ENCODE data around the gene ZNF723.
A peak's percentile ranks its signal among the peaks of the same experiment; 100 is the strongest.
"Not testable (repeated sequence)": the region's sequence is repeated elsewhere in the genome, so short reads cannot be mapped to it uniquely, and the experiment has no call there.

ZNF723 gene

DNA sequence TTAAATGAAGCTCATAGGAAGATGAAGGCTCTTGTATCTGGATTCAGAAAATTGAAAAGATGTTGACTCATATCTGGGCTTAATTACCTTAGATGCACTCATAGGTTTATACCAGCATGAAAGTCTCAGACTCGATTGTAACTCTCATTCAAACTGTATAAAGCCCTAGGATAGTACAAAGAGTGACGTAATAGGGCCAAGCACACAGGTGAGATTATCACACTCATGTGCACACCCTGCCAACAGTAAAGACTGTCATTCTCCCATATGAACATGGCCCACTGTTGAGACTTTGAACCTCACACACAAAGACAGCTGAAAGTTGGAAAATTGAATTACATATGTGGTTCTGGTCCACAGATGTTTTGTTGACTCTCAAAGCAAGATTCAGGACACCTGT lies 18.0 kb upstream of the ZNF723 start:
- CTCF ChIA-PET, result no interaction called here
- Histone ChIP-seq H3K27ac (ENCODE audit: insufficient read depth in 1 of 2, low read depth in 1 of 2, low read length in 2 of 2, poor library complexity in 1 of 2, severe bottlenecking in 2 of 2) (no peak overlapping the region), H3K36me3 (ENCODE audit: control insufficient read depth in 4 of 4, insufficient read depth in 4 of 4, low read length in 3 of 4) (no peaks in the 10 kb centered on the region), H3K4me1 (ENCODE audit: control extremely low read depth in 1 of 4, control insufficient read depth in 4 of 4, insufficient read depth in 4 of 4, low read length in 3 of 4) (no peaks in the 10 kb centered on the region), H3K9me3 (ENCODE audit: control extremely low read depth in 1 of 5, control insufficient read depth in 4 of 5, insufficient read depth in 2 of 5, low read depth in 1 of 5, low read length in 4 of 5) (peaks cover 2 to 37% (median 20%) of the 10 kb centered on the region in 5 experiments), H3K27me3 (replicated peaks in 2 of 5; ENCODE audit: control insufficient read depth in 4 of 5, insufficient read depth in 5 of 5, low read length in 4 of 5) (no peaks in the 10 kb centered on the region), H3K4me3 (ENCODE audit: control insufficient read depth in 1 of 7, extremely low read depth in 1 of 7, insufficient read depth in 4 of 7, low read depth in 2 of 7, low read length in 6 of 7) (no peak overlapping the region)
- 100% methylated on average over 2 of the region's 2 CpGs for WGBS (ENCODE audit: insufficient coverage)
- no peak for DNase-seq
- POLR2A ChIA-PET, result no interaction called here

GRCh38 chr19:22831211-22831610 lies 880 bp upstream of the ZNF723 start:
- no peak overlapping the region for H3K27ac ChIP-seq (ENCODE audit: insufficient read depth in 1 of 2, low read depth in 1 of 2, low read length in 2 of 2, poor library complexity in 1 of 2, severe bottlenecking in 2 of 2)
- no peaks in the 10 kb centered on the region for H3K27me3 ChIP-seq (replicated peaks in 2 of 5; ENCODE audit: control insufficient read depth in 4 of 5, insufficient read depth in 5 of 5, low read length in 4 of 5)
- CTCF ChIA-PET, result no interaction called here
- DNase-seq, result no peak
- POLR2A ChIA-PET, result interaction anchor here (0.6 kb wide), 1 partner anchor 124 kb away, joined by 3 read pairs; no protein-coding TSS in a partner anchor
- WGBS (ENCODE audit: insufficient coverage), result 95% methylated on average over 5 of the region's 11 CpGs
- H3K9me3 ChIP-seq (ENCODE audit: control extremely low read depth in 1 of 5, control insufficient read depth in 4 of 5, insufficient read depth in 2 of 5, low read depth in 1 of 5, low read length in 4 of 5), result peaks cover under 1 to 24% (median 17%) of the 10 kb centered on the region in 5 experiments
- no peaks in the 10 kb centered on the region for H3K4me1 ChIP-seq (ENCODE audit: control extremely low read depth in 1 of 4, control insufficient read depth in 4 of 4, insufficient read depth in 4 of 4, low read length in 3 of 4)
- no peaks in the 10 kb centered on the region for H3K36me3 ChIP-seq (ENCODE audit: control insufficient read depth in 4 of 4, insufficient read depth in 4 of 4, low read length in 3 of 4)
- H3K4me3 ChIP-seq (ENCODE audit: control insufficient read depth in 1 of 7, extremely low read depth in 1 of 7, insufficient read depth in 4 of 7, low read depth in 2 of 7, low read length in 6 of 7), result no peak overlapping the region

GRCh38 chr19:22857713-22858320 lies 25.7 kb downstream of the ZNF723 start:
- peaks cover 11 to 53% (median 18%) of the 10 kb centered on the region in 5 experiments for H3K9me3 ChIP-seq (ENCODE audit: control extremely low read depth in 1 of 5, control insufficient read depth in 4 of 5, insufficient read depth in 2 of 5, low read depth in 1 of 5, low read length in 4 of 5)
- H3K36me3 ChIP-seq (ENCODE audit: control insufficient read depth in 4 of 4, insufficient read depth in 4 of 4, low read length in 3 of 4); DNase-seq; H3K4me1 ChIP-seq (ENCODE audit: control extremely low read depth in 1 of 4, control insufficient read depth in 4 of 4, insufficient read depth in 4 of 4, low read length in 3 of 4); H3K4me3 ChIP-seq (ENCODE audit: control insufficient read depth in 1 of 7, extremely low read depth in 1 of 7, insufficient read depth in 4 of 7, low read depth in 2 of 7, low read length in 6 of 7); POLR2A ChIA-PET; CTCF ChIA-PET; H3K27me3 ChIP-seq (replicated peaks in 2 of 5; ENCODE audit: control insufficient read depth in 4 of 5, insufficient read depth in 5 of 5, low read length in 4 of 5); H3K27ac ChIP-seq (ENCODE audit: insufficient read depth in 1 of 2, low read depth in 1 of 2, low read length in 2 of 2, poor library complexity in 1 of 2, severe bottlenecking in 2 of 2): not testable (repeated sequence)

- POLR2A ChIA-PET, result no interaction called here
- CTCF ChIA-PET, result interaction anchor here (0.6 to 2.5 kb wide), 2 partner anchors 10 to 925 kb away, joined by 3 to 10 read pairs; no protein-coding TSS in a partner anchor
- DNase-seq, result peak; percentile 45 to 73 (median 63)
- Histone ChIP-seq H3K36me3 (ENCODE audit: control insufficient read depth in 4 of 4, insufficient read depth in 4 of 4, low read length in 3 of 4) (no peaks in the 10 kb centered on the region), H3K27me3 (replicated peaks in 2 of 5; ENCODE audit: control insufficient read depth in 4 of 5, insufficient read depth in 5 of 5, low read length in 4 of 5) (no peaks in the 10 kb centered on the region), H3K4me1 (ENCODE audit: control extremely low read depth in 1 of 4, control insufficient read depth in 4 of 4, insufficient read depth in 4 of 4, low read length in 3 of 4) (no peaks in the 10 kb centered on the region), H3K4me3 (ENCODE audit: control insufficient read depth in 1 of 7, extremely low read depth in 1 of 7, insufficient read depth in 4 of 7, low read depth in 2 of 7, low read length in 6 of 7) (no peak overlapping the region), H3K27ac (ENCODE audit: insufficient read depth in 1 of 2, low read depth in 1 of 2, low read length in 2 of 2, poor library complexity in 1 of 2, severe bottlenecking in 2 of 2) (no peak overlapping the region), H3K9me3 (ENCODE audit: control extremely low read depth in 1 of 5, control insufficient read depth in 4 of 5, insufficient read depth in 2 of 5, low read depth in 1 of 5, low read length in 4 of 5) (peaks cover 0 to 8% (median 0%) of the 10 kb centered on the region in 5 experiments)
- 0% methylated on average over 2 of the region's 3 CpGs for WGBS (ENCODE audit: insufficient coverage)
Measured at GRCh38 chr19:22882797-22883196, 50.7 kb downstream of the ZNF723 start.

DNA sequence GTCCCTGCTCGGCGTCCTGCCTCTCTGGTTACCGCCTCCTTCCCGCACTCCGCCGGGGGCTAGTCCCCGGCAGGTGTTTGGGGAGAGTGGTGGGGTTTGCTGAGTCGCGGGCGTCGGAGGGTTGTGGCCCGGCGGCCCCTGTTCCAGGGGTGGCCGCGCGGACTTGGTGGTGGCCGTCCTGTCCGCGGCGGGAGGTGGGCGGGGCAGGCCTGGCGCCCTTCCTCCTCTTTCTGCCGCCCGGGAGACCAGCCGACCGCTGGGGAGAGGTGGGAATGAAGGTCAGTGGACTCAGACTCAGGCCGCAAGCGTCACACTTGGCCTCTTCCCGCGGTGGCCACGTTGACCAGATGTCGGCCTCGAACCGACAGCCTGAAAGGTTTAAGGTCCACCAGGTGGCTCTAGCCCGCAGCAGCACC lies 61.8 kb downstream of the ZNF723 start:
- H3K27me3 ChIP-seq (replicated peaks in 2 of 5; ENCODE audit: control insufficient read depth in 4 of 5, insufficient read depth in 5 of 5, low read length in 4 of 5), result no peaks in the 10 kb centered on the region
- POLR2A ChIA-PET, result no interaction called here
- no peaks in the 10 kb centered on the region for H3K4me1 ChIP-seq (ENCODE audit: control extremely low read depth in 1 of 4, control insufficient read depth in 4 of 4, insufficient read depth in 4 of 4, low read length in 3 of 4)
- DNase-seq, result no peak
- H3K9me3 ChIP-seq (ENCODE audit: control extremely low read depth in 1 of 5, control insufficient read depth in 4 of 5, insufficient read depth in 2 of 5, low read depth in 1 of 5, low read length in 4 of 5), result peaks cover 1 to 15% (median 4%) of the 10 kb centered on the region in 5 experiments
- no peak overlapping the region for H3K4me3 ChIP-seq (ENCODE audit: control insufficient read depth in 1 of 7, extremely low read depth in 1 of 7, insufficient read depth in 4 of 7, low read depth in 2 of 7, low read length in 6 of 7)
- 89% methylated on average over 29 of the region's 35 CpGs for WGBS (ENCODE audit: insufficient coverage)
- CTCF ChIA-PET, result no interaction called here
- H3K27ac ChIP-seq (ENCODE audit: insufficient read depth in 1 of 2, low read depth in 1 of 2, low read length in 2 of 2, poor library complexity in 1 of 2, severe bottlenecking in 2 of 2), result no peak overlapping the region
- H3K36me3 ChIP-seq (ENCODE audit: control insufficient read depth in 4 of 4, insufficient read depth in 4 of 4, low read length in 3 of 4), result no peaks in the 10 kb centered on the region

DNA sequence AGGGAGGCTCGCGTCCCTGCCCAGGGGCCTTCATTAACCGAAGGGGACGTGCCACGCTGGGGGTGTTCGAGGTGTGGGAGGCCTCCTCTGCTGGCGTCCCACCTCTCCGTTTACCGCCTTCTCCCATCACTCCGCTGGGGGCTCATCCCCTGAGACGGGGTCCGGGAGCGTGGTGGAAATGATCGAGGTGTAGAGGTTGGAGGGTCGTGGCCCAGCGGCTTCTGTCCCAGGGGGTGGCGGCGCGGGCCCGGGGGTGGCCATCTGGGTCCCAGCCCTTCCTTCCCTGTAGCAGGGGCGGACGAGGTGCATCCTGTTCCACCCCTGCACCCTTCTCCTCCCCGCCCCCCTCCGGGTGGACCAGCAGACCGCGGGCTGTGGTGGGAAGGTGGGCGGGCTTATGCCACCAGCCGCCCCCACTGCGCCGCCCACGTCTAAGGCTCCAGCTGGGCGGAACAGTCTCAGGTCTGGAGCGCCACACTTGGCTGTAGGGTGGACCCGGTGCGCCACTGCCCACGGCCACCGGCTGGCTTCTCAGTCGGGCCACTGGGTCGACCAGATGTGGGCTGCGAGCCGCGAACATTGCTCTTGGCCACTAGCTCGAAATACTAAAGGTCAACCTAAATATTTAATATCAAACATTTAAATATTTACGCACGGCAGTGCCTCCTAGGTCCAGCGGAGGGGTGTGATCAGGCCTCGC lies 69.5 kb downstream of the ZNF723 start:
- no peak for DNase-seq
- Histone ChIP-seq H3K4me1 (ENCODE audit: control extremely low read depth in 1 of 4, control insufficient read depth in 4 of 4, insufficient read depth in 4 of 4, low read length in 3 of 4) (no peaks in the 10 kb centered on the region), H3K9me3 (ENCODE audit: control extremely low read depth in 1 of 5, control insufficient read depth in 4 of 5, insufficient read depth in 2 of 5, low read depth in 1 of 5, low read length in 4 of 5) (peaks cover 2 to 40% (median 19%) of the 10 kb centered on the region in 5 experiments), H3K27me3 (replicated peaks in 2 of 5; ENCODE audit: control insufficient read depth in 4 of 5, insufficient read depth in 5 of 5, low read length in 4 of 5) (no peaks in the 10 kb centered on the region), H3K4me3 (ENCODE audit: control insufficient read depth in 1 of 7, extremely low read depth in 1 of 7, insufficient read depth in 4 of 7, low read depth in 2 of 7, low read length in 6 of 7) (no peak overlapping the region), H3K36me3 (ENCODE audit: control insufficient read depth in 4 of 4, insufficient read depth in 4 of 4, low read length in 3 of 4) (no peaks in the 10 kb centered on the region), H3K27ac (ENCODE audit: insufficient read depth in 1 of 2, low read depth in 1 of 2, low read length in 2 of 2, poor library complexity in 1 of 2, severe bottlenecking in 2 of 2) (no peak overlapping the region)
- ChIA-PET POLR2A (no interaction called here), CTCF (no interaction called here)
- WGBS (ENCODE audit: insufficient coverage), result 94% methylated on average over 19 of the region's 47 CpGs

Measured in common myeloid progenitor, CD34-positive (primary cell).